Mammary epithelial cell (primary cell): Measurements from ENCODE around the gene PFDN4.

Source experiments
- CTCF ChIP-seq, 2 donors: IDR thresholded peaks in 1 of 2; conservative IDR thresholded peaks in 1 of 2; 2 replicates each; pipeline ENCODE4 v1.5.1; 2011 to 2012; ENCODE audit warnings: inconsistent platforms in 2 of 2, low read length in 2 of 2, mild to moderate bottlenecking in 2 of 2, control low read depth in 1 of 2, low read depth in 1 of 2; ENCODE audit not compliant: insufficient read depth in 1 of 2; ENCODE audit errors: extremely low read depth in 1 of 2
- EZH2 ChIP-seq: IDR thresholded peaks from 2 replicates; pipeline ENCODE4 v1.6.1; 2012; ENCODE audit warnings: low read length, inconsistent platforms, borderline replicate concordance

- TF ChIP-seq CTCF (conservative IDR thresholded peaks at IDR 0.05 in 1 of 2, IDR thresholded peaks at IDR 0.05 in 1 of 2; ENCODE audit: extremely low read depth in 1 of 2, insufficient read depth in 1 of 2, low read depth in 1 of 2, low read length in 2 of 2) (no peak), EZH2 (no peak)
Observed at GRCh38 chr20:54176610-54177009, 31.3 kb upstream of the PFDN4 start.
